PC-3 (cell line): ENCODE results near the gene DENND10.

Source experiments
- EZH2 ChIP-seq: fragments of 300-600 bp; sonication (generic); IDR thresholded peaks from one replicate; pipeline ENCODE4 v1.6.1; 2017; ENCODE audit warnings: antibody characterized with exemption, mild to moderate bottlenecking, low read length; ENCODE audit not compliant: unreplicated experiment
- EZH2phosphoT487 ChIP-seq: fragments of 300-600 bp; sonication (generic); IDR thresholded peaks from 2 replicates; pipeline ENCODE4 v1.6.1; 2018; ENCODE audit warnings: mild to moderate bottlenecking, antibody characterized with exemption, low read length, borderline replicate concordance
- TF ChIP-seq, protein P1 (sequence below): fragments of 300-600 bp; sonication (generic); conservative IDR thresholded peaks from 2 replicates; pipeline ENCODE4 v1.5.1; 2017; ENCODE audit warnings: antibody characterized with exemption, low read depth, mild to moderate bottlenecking, low read length

GRCh38 chr10:119078422-119079179 is 25.3 kb upstream of the DENND10 start:
- TF ChIP-seq, protein P1, sequence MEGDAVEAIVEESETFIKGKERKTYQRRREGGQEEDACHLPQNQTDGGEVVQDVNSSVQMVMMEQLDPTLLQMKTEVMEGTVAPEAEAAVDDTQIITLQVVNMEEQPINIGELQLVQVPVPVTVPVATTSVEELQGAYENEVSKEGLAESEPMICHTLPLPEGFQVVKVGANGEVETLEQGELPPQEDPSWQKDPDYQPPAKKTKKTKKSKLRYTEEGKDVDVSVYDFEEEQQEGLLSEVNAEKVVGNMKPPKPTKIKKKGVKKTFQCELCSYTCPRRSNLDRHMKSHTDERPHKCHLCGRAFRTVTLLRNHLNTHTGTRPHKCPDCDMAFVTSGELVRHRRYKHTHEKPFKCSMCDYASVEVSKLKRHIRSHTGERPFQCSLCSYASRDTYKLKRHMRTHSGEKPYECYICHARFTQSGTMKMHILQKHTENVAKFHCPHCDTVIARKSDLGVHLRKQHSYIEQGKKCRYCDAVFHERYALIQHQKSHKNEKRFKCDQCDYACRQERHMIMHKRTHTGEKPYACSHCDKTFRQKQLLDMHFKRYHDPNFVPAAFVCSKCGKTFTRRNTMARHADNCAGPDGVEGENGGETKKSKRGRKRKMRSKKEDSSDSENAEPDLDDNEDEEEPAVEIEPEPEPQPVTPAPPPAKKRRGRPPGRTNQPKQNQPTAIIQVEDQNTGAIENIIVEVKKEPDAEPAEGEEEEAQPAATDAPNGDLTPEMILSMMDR, result no peak
- no peak for TF ChIP-seq EZH2
- no peak for TF ChIP-seq EZH2phosphoT487
